AG08395 (cell line): ENCODE measurements around the gene PCDH9.
A peak's percentile ranks its signal among the peaks of the same experiment; 100 is the strongest.

Experiments
- DNase-seq: peaks from one replicate; pipeline ENCODE4 v3.0.0; 2012; ENCODE audit warnings: mixed read lengths, low spot score

The PCDH9 gene

DNA sequence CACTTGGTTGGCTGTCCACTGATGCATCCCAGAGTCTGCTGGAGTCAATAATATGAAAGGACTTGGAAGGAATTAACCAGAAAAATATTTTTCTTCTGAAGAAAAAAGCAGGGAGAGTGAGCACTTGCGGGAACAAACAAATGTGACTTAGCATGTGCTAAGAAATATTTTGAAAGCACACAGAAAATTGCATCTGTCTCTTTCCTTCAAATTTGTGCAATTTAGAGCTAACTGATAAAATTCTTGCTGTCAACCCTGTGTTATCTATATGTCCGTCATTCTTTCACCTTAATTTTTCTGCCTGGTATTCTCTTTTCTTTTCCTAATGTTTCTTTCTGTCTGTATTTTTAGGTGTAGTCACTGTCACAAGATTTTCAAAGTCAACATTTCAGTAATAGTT is 852.6 kb downstream of the PCDH9 start:
- no peak for DNase-seq

DNA sequence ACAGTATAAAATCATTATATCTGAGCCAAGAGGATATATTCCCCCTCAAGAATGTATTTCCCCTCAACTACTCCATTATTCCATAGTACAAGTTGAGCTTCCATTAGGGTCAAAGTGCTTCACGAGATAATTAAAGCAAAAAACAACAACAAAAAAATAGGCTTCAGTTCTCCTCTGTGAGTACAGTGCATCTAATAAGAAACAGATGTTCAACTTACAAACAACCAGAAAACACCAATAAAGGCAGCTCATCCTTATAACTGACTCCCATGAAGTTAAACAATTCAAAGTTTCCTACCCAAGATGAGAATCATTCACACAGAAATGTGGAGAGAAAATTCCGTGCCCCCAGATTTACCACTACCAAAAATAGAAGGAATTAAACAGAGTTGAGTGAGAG is 854.4 kb downstream of the PCDH9 start:
- DNase-seq = peak; percentile 7

- no peak for DNase-seq
These were observed 860.5 kb downstream of the PCDH9 start for GRCh38 chr13:66369666-66370065.

GRCh38 chr13:66367356-66367755 is 862.8 kb downstream of the PCDH9 start:
- DNase-seq = no peak

- DNase-seq = no peak
These were observed 865.0 kb downstream of the PCDH9 start for GRCh38 chr13:66365101-66365500.

DNA sequence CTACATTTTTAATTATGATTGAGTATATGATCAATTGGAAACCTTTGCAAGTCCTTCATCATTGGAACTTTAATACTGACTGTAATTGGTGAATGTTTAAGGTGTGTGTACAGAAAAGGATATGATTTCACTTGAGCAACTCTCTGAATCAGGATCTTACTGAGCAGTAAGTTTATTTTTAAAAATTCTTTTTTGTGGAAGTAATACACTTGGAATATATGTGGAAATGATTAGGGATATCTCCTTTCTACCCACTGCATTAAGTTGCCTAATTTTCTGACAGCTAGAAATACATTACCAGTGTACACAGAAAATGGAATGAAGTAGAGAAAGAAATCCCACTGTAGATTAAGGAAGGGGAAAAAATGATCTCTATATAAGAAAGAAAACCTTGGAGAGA is 865.8 kb downstream of the PCDH9 start:
- DNase-seq = no peak

DNA sequence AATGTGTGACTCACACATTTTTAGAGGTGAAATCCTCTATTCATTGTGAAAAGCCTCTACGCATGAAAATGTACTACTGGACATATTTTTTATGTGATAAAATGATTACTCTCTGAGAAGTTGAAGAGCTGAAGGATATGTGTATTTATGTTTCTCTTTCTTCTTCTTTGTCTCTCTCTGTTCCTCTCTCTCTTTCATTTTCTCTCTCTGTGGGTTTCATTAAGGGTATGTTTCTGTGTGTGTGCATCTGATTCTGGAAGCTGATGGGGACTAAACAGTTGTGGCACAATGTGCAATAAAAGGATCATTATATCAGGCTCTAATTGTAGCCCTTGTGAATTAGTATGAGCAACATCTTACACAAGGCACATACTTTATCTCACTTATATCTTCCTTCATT is 867.7 kb downstream of the PCDH9 start:
- DNase-seq = no peak

DNA sequence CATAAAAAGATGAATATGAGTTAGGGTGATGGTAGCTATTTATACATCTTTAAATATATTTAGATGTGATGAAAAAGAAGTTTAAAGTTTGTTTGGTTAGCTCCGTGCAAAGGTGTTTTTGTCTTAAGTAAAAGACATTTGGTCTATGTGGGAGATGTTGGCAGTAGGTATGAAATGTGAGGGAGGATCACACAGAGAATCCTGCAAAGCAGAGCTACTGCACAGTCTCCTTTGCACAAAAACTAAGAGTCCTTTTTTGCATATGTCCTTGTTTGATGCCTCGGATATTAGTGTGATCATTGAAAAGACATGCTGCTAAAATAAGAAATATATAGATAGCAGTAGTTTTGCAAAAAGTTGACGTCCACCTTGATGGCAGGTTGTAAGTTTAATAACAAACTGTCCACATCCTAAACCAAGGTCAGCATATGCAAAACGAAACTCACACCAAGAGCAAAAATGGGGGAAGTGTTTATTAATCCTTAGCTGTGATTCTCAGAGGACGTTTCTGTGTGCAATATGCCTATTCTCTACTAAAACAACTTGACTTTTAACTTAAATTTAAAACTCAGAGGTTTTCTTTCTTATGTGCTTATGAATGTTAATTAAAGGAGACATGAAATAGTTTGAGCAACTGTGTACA is 870.1 kb downstream of the PCDH9 start:
- no peak for DNase-seq

DNA sequence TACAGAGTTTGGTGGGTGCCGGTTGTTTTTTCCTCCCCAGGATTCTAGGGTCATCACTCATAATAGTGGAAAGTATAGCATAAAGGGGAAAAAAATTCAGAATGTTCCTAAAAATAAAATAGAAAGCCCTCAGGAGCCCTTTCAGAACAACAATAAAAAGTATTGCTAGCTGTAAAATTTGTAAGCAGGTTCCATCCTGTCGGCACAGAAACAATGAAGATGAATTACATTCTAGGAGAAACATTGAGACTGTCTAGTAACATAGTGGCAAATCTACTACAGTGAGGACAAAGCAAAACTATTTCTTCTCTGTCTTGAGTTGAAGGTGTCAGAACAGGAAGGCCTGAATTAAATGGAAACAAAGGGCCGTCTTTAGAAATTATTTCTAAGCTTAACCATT is 870.7 kb downstream of the PCDH9 start:
- DNase-seq = no peak

DNA sequence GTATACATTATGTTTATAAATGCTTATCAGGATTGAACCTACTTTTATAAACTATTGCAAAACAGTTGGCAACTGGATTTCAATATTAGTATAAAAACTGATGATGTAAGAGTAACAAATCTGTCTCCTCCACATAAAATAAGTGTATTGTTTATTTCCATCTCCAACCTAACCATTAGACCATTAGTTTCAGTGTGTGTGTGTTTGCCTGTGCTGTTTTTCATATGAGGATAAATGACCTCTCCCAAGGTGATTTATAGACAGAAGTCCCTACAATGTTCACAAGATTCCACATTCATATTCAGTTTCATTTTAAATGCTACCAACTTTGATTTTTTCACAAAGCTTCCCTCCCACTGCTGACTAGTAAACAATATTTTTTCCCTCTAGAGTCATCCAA is 871.6 kb downstream of the PCDH9 start:
- no peak for DNase-seq

DNA sequence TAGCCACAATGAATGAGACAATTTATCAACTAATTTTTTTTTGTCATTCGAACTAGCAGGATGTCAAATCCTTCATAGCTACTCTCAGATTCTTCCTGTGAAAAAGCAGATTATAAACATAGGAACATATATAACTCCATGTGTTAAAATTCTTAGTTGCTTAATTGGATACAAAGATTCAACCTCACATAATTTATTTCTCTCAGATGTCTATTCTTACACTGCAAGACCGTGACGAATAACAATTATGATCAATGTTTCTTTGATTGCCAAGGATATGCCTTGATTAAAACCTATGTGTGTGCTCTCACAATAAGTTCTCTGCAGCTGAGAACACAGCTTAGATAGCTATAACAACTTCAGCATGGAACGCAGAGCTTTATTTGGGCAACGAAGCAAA is 872.7 kb downstream of the PCDH9 start:
- DNase-seq = no peak

DNA sequence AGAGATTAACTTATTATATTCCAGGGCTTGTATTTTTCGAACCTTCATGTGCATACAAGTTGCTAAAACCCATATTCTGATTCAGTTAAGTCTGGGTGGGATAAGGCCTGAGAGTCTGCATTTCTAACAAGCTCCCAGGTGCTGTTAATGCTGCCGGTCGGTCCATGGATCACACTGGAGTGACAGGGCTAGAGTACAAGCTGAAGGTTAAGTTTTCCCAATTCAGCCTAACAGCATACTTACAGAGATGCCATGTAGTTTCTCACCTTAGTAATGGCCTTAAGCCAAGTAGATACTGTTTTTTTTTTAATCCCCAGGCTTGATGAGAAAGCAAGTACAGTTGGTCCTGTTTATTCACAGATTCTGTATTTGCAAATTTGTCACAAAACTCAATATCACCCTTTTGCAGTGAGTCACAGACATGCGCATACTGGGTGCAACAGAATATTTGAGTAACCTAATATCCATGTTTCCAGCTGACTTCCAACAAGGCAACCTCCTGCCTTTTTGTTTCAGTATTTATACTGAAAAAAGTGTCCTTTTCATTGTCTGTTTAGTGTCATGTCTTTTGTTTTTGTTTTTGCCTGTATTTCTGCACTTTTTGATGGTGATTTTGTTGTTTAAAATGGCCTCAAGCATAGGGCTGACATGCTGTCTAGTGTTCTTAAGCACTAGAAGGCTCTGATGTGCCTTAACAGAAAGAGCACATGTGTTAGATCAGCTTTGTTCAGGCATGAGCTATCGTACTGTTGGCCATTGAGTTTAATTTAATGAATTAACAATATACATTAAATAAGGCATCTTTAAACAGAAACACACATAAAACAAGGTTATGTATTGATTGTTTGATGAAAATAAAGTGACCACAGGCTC is 875.0 kb downstream of the PCDH9 start:
- DNase-seq = no peak

DNA sequence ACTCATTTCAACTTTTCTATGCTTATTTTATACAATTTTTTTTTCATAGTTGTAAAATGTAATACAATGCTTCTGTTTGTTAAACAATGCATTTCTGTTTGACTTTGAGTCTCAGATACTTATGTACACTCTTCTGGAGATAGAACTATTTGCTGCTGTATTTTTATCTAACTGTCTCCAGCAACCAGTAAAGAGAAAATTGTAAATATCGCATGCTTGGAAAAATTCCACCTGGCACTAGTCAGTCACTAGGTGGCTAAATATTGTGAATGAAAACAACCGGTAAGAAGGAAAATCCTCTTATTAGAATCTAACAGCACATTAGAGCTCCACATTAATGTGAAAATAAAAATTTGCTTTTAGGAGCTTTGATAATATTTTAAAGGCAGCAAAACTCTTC is 876.5 kb downstream of the PCDH9 start:
- no peak for DNase-seq

GRCh38 chr13:66349966-66350365 is 880.2 kb downstream of the PCDH9 start:
- DNase-seq = no peak

- DNase-seq = no peak
These were observed 881.1 kb downstream of the PCDH9 start for GRCh38 chr13:66348745-66349690.

DNA sequence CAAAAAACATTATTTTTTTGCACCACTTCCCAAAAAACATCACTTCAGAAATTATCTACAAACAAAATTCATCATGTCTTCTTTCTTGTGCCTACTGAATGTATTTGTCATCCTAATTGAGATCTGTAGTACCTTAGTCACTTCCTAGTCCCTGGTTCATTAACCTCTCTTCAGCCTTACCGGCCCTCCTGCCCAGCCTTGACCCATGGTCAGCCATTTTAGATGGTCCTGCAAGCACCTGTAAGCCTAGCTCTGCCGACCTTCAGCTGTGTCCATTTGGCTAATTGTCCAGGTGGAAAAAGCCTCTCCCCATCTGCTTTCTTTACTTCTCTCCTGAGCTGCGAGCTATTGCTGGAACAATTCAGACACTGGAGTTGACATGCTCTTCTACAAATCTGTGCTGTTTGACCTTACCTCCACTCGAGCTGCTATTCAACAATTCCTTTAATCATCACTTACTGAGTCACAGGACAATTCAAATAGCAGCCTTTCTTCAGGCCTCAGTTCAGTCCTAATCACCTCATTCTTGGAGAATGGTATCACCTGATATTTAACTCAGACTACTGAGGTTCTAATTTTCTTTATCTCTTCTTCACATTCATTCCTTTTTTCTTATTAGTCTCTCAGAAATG is 882.5 kb downstream of the PCDH9 start:
- no peak for DNase-seq

DNA sequence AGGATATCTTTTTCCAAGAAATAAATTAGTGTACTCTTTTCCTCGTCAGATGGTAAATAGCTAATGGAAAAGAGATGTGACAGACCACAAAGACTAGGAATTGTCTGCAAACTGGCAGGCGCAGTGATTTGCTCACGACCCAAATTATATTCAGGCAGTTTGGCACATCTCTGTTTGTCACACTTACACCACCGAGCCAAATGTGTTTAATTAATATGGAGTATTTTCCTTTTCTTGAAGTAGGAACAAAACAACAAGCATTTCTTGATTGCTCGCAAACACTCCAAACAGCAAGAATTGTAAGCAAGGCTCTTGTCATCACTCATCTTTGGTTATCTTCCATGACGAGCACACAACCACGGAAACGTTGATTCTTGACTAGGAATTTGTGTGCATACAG is 884.2 kb downstream of the PCDH9 start:
- no peak for DNase-seq

DNA sequence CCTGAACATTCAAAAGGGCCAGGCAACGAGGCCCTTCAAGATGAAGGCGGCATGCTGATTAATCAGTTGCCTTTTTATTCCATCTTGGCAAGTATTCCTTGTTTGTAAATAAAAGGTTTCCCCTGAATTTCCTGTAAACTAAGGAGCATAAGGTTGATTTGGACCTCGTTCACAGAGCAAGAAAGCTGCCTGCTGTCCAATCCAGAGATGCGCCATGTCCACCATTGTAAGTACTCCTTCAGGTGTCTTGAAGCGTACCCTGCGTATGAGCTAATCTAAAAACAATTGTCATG is 884.7 kb downstream of the PCDH9 start:
- no peak for DNase-seq

DNA sequence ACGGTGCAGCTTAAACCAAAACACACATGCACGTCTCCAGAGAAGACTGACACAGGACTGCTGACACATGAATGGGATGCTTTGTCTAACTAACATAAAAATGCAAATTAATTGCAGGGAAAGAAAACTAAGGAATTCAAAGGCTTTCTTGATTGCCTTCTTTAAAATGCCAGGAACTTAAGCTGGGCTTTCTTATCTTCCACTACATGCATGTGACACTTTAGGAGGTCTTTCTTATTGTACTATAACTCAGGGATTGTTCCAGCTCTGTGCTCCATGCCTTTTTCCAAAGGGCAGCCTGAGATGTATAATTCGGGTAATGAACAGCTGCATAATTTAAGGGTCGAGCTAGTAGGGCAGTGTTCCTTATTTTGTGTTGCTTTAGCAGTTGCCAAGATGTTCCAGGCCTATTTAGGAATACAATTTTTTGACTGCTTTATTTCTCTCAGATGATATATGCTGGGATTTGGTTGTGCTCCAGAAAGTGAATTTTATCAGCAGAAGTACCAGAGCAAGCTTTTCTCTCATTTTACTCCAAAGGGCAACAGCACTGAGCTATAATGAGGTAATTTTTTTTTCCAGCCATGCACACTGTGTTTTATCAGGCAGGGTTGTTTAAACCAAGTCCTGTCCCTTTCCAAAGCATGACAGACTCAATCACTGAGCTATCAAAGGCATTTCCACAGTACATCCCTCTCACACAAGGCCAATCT is 885.2 kb downstream of the PCDH9 start:
- DNase-seq = no peak

- no peak for DNase-seq
These were observed 886.8 kb downstream of the PCDH9 start for GRCh38 chr13:66343224-66343828.
